GM23248 (cell line): Measurements from ENCODE around the gene HIBADH. TPM values are rescaled to one million over a fixed set of nuclear protein-coding genes. Genes with fewer than 3 reads are reported as not detected.

Experiments
- DNase-seq: peaks from one replicate; pipeline ENCODE4 v3.0.0-alpha.2; 2015
- H2AFZ ChIP-seq: fragments of 200-600 bp; sonication (generic); 2 replicates; pipeline ENCODE4 v1.6.1; 2016; ENCODE audit warnings: antibody characterized with exemption
- H3F3A ChIP-seq: fragments of 200-600 bp; sonication (generic); 2 replicates; pipeline ENCODE4 v1.6.1; 2016; ENCODE audit warnings: mild to moderate bottlenecking, antibody characterized with exemption, mixed run types; ENCODE audit not compliant: insufficient read depth
- H3K27ac ChIP-seq: fragments of 200-600 bp; sonication (generic); 2 replicates; pipeline ENCODE4 v1.5.1; 2016; ENCODE audit warnings: mild to moderate bottlenecking
- H3K27me3 ChIP-seq: fragments of 200-600 bp; sonication (generic); replicated peaks from 2 replicates; pipeline ENCODE4 v1.6.1; 2016; ENCODE audit warnings: mild to moderate bottlenecking; ENCODE audit not compliant: insufficient read depth
- H3K36me3 ChIP-seq: fragments of 200-600 bp; sonication (generic); 2 replicates; pipeline ENCODE4 v1.6.1; 2016; ENCODE audit warnings: low read depth, mild to moderate bottlenecking
- H3K4me1 ChIP-seq: fragments of 200-600 bp; sonication (generic); 2 replicates; pipeline ENCODE4 v1.6.1; 2016; ENCODE audit warnings: mild to moderate bottlenecking; ENCODE audit not compliant: insufficient read depth
- H3K4me2 ChIP-seq: fragments of 200-600 bp; sonication (generic); one replicate; pipeline ENCODE4 v1.6.1; 2016; ENCODE audit warnings: mild to moderate bottlenecking; ENCODE audit not compliant: unreplicated experiment
- H3K4me3 ChIP-seq: fragments of 200-600 bp; sonication (generic); 2 replicates; pipeline ENCODE4 v1.5.1; 2016; ENCODE audit warnings: mild to moderate bottlenecking
- H3K79me2 ChIP-seq: fragments of 200-600 bp; sonication (generic); 2 replicates; pipeline ENCODE4 v1.6.1; 2016; ENCODE audit warnings: mild to moderate bottlenecking; ENCODE audit not compliant: insufficient read depth
- H3K9ac ChIP-seq: fragments of 200-600 bp; sonication (generic); 2 replicates; pipeline ENCODE4 v1.6.1; 2016; ENCODE audit warnings: mild to moderate bottlenecking
- H3K9me2 ChIP-seq: fragments of 200-600 bp; sonication (generic); 2 replicates; pipeline ENCODE4 v1.6.1; 2016; ENCODE audit warnings: mixed run types, mild to moderate bottlenecking, moderate library complexity; ENCODE audit not compliant: insufficient read depth
- H3K9me3 ChIP-seq: fragments of 200-600 bp; sonication (generic); one replicate; pipeline ENCODE4 v1.6.1; 2017; ENCODE audit warnings: low read depth
- H4K20me1 ChIP-seq: fragments of 200-600 bp; sonication (generic); 2 replicates; pipeline ENCODE4 v1.6.0; 2016; ENCODE audit not compliant: insufficient read depth
- EZH2 ChIP-seq: fragments of 200-600 bp; sonication (generic); IDR thresholded peaks from 2 replicates; pipeline ENCODE4 v1.6.1; 2018; ENCODE audit warnings: antibody characterized with exemption, mild to moderate bottlenecking; ENCODE audit not compliant: insufficient read depth, poor library complexity, severe bottlenecking
- EZH2phosphoT487 ChIP-seq: fragments of 200-600 bp; sonication (generic); IDR thresholded peaks from 2 replicates; pipeline ENCODE4 v1.6.1; 2018; ENCODE audit warnings: antibody characterized with exemption, moderate library complexity, mild to moderate bottlenecking, low read depth; ENCODE audit not compliant: insufficient read depth
- WGBS, 2 experiments: methylation state at CpG; one replicate each; pipeline ENCODE4 v1.1.6; 2015 to 2017; ENCODE audit warnings: low lambda C conversion rate in 2 of 2, low coverage in 1 of 2; ENCODE audit errors: missing lambda C conversion rate in 2 of 2; 5-methylcytosine and 5-hydroxymethylcytosine counted together
- in situ Hi-C: fragments of 300-500 bp; cut with MboI; formaldehyde crosslinking; loops from 2 replicates; pipeline ENCODE4 v1.15.0; 2020
- polyA plus RNA-seq: library from polyadenylated mRNA; unstranded; fragments of >200 nt; fragmentation: Nextera tagmentation; extraction: Ambion mirVana; gene quantifications from 2 replicates; pipeline ENCODE4 v1.2.1, GENCODE V29; 2016
- total RNA-seq: library from RNA; depleted of rRNA; stranded (reverse); fragments of >200 nt; shearing (Covaris generic); gene quantifications from 2 replicates; pipeline ENCODE4 v1.2.3, GENCODE V29; 2014

The HIBADH gene
- total and polyA plus RNA-seq, 2 experiments from 2014 or later, result 70.1 to 87.0 TPM

GRCh38 chr7:27501001-27501400 lies 161.7 kb downstream of the HIBADH start:
- Histone ChIP-seq H3K27me3 (no peaks in the 10 kb centered on the region), H3K4me2 (no peak overlapping the region), H4K20me1 (no peaks in the 10 kb centered on the region), H3K4me1 (no peaks in the 10 kb centered on the region), H3F3A (no peaks in the 10 kb centered on the region), H3K9ac (no peak overlapping the region), H3K36me3 (no peaks in the 10 kb centered on the region), H3K4me3 (no peak overlapping the region), H3K79me2 (no peaks in the 10 kb centered on the region), H3K27ac (no peak overlapping the region), H2AFZ (no peak overlapping the region), H3K9me2 (no peaks in the 10 kb centered on the region), H3K9me3 (no peaks in the 10 kb centered on the region)
- TF ChIP-seq EZH2phosphoT487 (no peak), EZH2 (no peak)
- WGBS, 2 experiments, result 84 to 86% methylated on average over 6 of the region's 6 CpGs
- in situ Hi-C loops, result no loop called here
- no peak for DNase-seq

GRCh38 chr7:27492224-27492623 lies 170.5 kb downstream of the HIBADH start:
- in situ Hi-C loops, result no loop called here
- Histone ChIP-seq H3K9me3 (no peaks in the 10 kb centered on the region), H3K9me2 (no peaks in the 10 kb centered on the region), H3K27ac (no peak overlapping the region), H3K9ac (no peak overlapping the region), H3K27me3 (peaks cover 18% of the 10 kb centered on the region; the same call in 1 of the 2 replicates), H3K4me3 (no peak overlapping the region), H2AFZ (no peak overlapping the region), H3F3A (no peaks in the 10 kb centered on the region), H3K4me2 (no peak overlapping the region), H3K79me2 (no peaks in the 10 kb centered on the region), H3K4me1 (no peaks in the 10 kb centered on the region), H4K20me1 (no peaks in the 10 kb centered on the region), H3K36me3 (no peaks in the 10 kb centered on the region)
- 75 to 76% methylated on average over 11 of the region's 11 CpGs for WGBS, 2 experiments
- TF ChIP-seq EZH2, result no peak
- TF ChIP-seq EZH2phosphoT487, result no peak
- no peak for DNase-seq

GRCh38 chr7:27491534-27491933 lies 171.1 kb downstream of the HIBADH start:
- DNase-seq, result no peak
- no peak overlapping the region for H3K4me3 ChIP-seq
- H3K27me3 ChIP-seq, result peaks cover 18% of the 10 kb centered on the region; the same call in 1 of the 2 replicates
- no peaks in the 10 kb centered on the region for H4K20me1 ChIP-seq
- H3F3A ChIP-seq, result no peaks in the 10 kb centered on the region
- no peak overlapping the region for H3K4me2 ChIP-seq
- no peaks in the 10 kb centered on the region for H3K9me3 ChIP-seq
- H3K4me1 ChIP-seq, result no peaks in the 10 kb centered on the region
- H3K36me3 ChIP-seq, result no peaks in the 10 kb centered on the region
- 77 to 85% methylated on average over 19 to 21 of the region's 21 CpGs for WGBS, 2 experiments
- in situ Hi-C loops, result no loop called here
- no peak overlapping the region for H3K9ac ChIP-seq
- no peaks in the 10 kb centered on the region for H3K79me2 ChIP-seq
- no peak overlapping the region for H3K27ac ChIP-seq
- H2AFZ ChIP-seq, result no peak overlapping the region
- TF ChIP-seq EZH2phosphoT487 (no peak), EZH2 (no peak)
- H3K9me2 ChIP-seq, result no peaks in the 10 kb centered on the region

- in situ Hi-C loops, result no loop called here
- no peaks in the 10 kb centered on the region for H4K20me1 ChIP-seq
- TF ChIP-seq EZH2phosphoT487, result no peak
- no peaks in the 10 kb centered on the region for H3K4me1 ChIP-seq
- H3K4me2 ChIP-seq, result no peak overlapping the region
- H2AFZ ChIP-seq, result no peak overlapping the region
- H3F3A ChIP-seq, result no peaks in the 10 kb centered on the region
- WGBS, 2 experiments, result 64 to 70% methylated on average over 8 of the region's 8 CpGs
- H3K4me3 ChIP-seq, result no peak overlapping the region
- no peak overlapping the region for H3K9ac ChIP-seq
- no peak overlapping the region for H3K27ac ChIP-seq
- H3K36me3 ChIP-seq, result no peaks in the 10 kb centered on the region
- DNase-seq, result no peak
- H3K9me3 ChIP-seq, result no peaks in the 10 kb centered on the region
- peaks cover 18% of the 10 kb centered on the region; the same call in 1 of the 2 replicates for H3K27me3 ChIP-seq
- H3K79me2 ChIP-seq, result no peaks in the 10 kb centered on the region
- H3K9me2 ChIP-seq, result no peaks in the 10 kb centered on the region
Measured at GRCh38 chr7:27487509-27487908, 175.2 kb downstream of the HIBADH start.

GRCh38 chr7:27484451-27484850 lies 178.2 kb downstream of the HIBADH start:
- in situ Hi-C loops, result no loop called here
- no peaks in the 10 kb centered on the region for H3K9me3 ChIP-seq
- TF ChIP-seq EZH2phosphoT487 (no peak), EZH2 (no peak)
- H3K9me2 ChIP-seq, result no peaks in the 10 kb centered on the region
- no peak overlapping the region for H3K4me2 ChIP-seq
- peaks cover 14% of the 10 kb centered on the region; the same call in 1 of the 2 replicates for H3K27me3 ChIP-seq
- no peak overlapping the region for H3K4me3 ChIP-seq
- H3K79me2 ChIP-seq, result no peaks in the 10 kb centered on the region
- H3K27ac ChIP-seq, result no peak overlapping the region
- H4K20me1 ChIP-seq, result no peaks in the 10 kb centered on the region
- no peak overlapping the region for H2AFZ ChIP-seq
- H3K36me3 ChIP-seq, result no peaks in the 10 kb centered on the region
- no peak for DNase-seq
- no peaks in the 10 kb centered on the region for H3F3A ChIP-seq
- 75 to 85% methylated on average over 2 of the region's 2 CpGs for WGBS, 2 experiments
- H3K9ac ChIP-seq, result no peak overlapping the region
- H3K4me1 ChIP-seq, result no peaks in the 10 kb centered on the region
